HG02938 (cell line): ENCODE data around the gene CEP128.

ENCODE experiments used
- ATAC-seq: cut with Tn5 transposase; IDR thresholded peaks from one replicate; pipeline ENCODE4 v1.9.1; 2021; ENCODE audit warnings: mild to moderate bottlenecking, moderate library complexity; ENCODE audit not compliant: unreplicated experiment

The CEP128 gene

DNA sequence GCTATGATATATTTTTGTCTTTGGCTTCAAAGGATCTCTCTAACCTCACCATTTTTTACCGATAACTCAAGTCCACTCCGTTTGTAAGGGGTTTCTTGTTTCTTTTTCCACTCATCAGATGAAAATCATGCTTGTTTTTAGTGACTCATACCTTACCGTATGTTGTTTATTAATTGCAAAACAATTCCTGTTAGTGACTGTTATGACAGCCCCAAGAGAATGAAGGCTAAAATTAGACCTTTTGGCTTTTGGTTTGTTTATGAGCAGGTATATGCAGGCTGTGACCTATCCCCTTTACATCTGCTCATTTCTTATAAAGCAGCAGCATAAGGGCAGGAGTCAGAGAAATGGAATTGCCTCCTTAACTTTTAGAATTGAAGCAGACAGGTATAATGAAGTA is 319.8 kb downstream of the CEP128 start:
- ATAC-seq = peak; percentile 89

DNA sequence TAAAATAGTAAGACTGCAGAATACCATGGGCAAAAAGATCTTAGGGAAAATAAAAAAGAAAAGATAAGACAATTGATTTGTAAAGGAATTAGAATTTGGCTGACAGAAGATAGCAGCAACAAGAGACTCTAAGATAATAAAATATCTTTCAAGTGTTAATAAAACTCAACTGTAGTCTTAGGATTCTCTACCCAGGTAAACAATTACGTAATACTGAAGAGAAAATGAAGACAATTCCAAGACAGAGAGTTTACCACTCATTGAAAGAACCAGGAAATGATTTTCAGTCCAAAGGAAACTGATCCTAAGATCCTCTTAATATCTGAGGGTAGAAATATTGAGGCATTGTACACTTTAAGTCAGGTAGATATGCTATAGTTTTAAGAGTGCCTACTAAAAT is 321.1 kb downstream of the CEP128 start:
- ATAC-seq = no peak

DNA sequence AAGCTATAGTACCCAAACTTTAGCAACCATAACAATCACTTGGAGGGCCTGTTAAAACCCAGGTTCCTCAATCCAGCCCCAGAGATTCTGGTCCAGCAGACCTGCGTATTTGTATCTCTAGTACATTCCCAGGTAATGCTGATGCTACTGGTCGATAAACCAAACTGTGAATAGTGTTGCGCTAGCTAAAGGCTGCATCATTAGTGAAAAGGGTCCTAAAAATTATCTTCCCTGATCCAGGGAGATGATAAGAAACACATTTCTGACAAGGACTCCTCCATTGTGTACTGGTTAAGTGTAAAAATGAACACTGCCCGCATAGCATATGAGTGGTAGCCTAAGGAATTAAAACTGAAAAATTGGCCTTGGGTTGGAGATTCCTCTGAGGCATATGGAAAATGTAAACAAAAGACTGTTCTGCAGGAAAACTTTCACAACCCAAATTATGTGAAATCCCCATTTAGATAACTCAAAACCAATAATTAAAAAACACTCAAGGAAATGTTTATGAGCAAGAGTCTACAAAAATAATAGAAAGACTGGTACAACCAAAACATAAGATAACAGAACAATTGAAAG is 322.7 kb downstream of the CEP128 start:
- no peak for ATAC-seq

- ATAC-seq = peak; percentile 89
Measured at GRCh38 chr14:80615831-80616230, 325.7 kb downstream of the CEP128 start.

DNA sequence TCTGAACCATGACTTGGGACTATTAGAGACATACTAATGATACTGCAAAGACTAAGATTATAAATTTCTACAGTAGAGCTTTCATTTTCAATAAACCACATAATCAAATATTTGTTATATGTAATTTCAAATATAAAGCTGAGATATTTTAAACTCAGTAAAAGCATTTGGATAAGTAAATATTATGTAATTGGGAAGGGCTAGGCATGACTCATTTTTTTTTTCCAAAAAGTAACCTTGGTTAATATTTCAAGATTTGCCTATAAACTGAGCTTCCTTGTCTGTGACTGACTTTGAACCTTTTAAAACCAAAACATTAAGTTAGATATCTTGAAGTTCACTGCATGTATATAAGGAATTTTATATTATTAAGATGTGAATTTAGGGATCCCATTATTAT is 332.5 kb downstream of the CEP128 start:
- ATAC-seq = no peak

DNA sequence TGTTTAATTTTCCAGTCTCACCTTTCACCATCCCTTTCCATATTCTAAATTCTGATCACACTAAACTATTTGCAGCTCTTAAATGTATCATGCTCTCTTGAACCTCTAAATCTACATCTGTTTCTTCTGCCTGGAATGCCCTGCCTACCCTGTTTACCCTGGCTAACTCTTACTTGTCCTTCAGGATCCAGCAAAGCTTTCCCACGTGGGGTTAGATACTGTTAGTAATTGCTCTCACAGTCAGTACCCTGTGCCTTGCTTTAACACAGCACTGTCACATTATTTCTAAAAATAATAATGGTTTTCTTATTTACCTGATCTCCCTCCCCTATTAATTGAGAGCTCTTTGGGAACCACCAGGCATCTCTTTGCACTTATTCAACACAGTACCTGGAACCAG is 333.0 kb downstream of the CEP128 start:
- no peak for ATAC-seq

DNA sequence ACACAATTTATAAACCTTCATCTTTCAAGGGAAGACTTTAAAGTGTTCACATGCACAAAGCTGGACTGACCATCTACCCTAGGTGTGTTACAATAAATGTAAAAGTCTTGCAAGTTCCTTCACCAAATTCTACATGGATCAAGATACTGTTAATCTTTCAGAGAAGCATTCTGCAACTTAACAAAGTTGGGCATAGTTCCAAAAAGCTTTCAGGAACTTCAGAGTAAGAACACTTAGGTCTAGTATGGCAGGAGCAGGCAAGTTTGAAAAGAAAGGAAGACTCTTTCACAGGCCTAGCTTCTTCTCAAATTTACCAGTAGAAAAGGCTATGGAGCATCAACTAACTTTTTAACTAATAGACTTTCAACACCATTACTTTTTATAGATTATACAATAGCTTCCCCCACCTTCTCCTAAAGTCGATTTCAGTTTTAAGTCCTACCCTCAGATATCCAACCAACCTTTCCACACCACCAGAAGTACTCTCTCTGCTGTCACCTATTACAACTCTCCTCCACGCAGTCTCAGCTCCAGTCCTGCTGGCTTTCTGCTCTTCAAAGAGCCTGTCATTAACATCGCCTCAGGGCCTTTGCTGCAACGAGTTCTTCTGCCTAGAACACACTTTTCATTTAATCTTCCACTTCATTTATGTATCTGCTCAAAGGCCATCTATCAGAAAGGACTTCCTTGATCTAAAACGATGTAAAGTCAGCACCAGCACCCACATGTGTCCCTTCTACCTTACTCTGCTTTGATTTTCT is 333.9 kb downstream of the CEP128 start:
- ATAC-seq = no peak

DNA sequence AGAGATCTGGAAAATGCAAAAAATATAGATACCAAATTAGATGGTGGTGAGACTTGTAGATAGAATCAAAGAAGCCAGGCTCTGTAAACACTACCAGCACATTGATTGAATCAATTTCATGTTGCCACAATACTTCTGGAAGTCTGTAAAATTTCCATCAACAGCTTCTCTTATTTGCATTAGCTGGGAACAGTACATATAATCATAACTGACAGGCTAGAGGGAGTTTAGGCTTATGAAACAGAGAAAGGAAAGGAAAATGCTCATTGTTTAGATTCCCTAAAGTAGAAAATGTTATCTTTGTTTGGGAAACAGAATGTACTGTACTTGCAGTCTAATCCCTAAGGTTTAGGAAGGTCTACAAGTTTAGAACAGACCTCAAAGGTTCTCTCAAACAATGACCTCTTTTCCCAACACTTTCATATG is 335.2 kb downstream of the CEP128 start:
- no peak for ATAC-seq

DNA sequence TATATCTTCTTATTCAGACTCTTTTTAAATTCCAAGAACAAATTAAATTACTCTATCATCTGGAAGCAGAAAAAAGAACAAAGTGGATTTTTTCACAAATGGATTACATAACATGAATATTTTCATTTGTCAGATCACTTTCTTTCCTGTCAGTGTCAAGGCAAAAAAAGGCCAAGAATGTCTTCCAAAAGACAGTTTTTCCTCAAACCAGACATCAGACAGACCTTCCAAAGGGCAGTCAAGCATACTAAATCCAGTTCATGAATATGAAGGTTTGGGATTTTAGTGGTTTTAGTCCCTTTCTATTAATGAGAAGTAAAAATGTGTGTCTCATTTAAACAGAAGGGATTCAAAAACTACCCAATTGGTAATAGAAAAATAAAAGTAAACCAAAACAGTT is 336.0 kb downstream of the CEP128 start:
- no peak for ATAC-seq

DNA sequence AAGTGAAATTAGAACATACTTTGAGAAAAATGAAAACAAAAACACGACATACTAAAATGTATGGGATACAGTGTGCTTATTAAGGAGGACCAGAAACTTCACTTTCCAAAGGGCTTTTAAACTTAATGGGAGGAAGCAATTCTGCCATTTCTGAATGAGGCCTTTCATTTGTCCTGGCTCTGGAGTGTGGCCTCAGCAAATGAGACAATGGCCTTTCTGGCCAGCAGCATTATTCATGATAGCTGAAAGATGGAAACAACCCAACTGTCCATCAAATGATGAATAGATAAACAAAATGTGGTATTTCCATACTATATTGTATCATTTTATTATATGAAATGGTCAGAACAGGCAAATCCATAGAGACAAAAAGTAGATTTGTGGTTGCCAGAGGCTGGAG is 338.6 kb downstream of the CEP128 start:
- no peak for ATAC-seq

GRCh38 chr14:80587096-80587724 is 354.3 kb downstream of the CEP128 start:
- ATAC-seq = peak; percentile 94

- no peak for ATAC-seq
Measured at GRCh38 chr14:80586131-80586530, 355.4 kb downstream of the CEP128 start.

DNA sequence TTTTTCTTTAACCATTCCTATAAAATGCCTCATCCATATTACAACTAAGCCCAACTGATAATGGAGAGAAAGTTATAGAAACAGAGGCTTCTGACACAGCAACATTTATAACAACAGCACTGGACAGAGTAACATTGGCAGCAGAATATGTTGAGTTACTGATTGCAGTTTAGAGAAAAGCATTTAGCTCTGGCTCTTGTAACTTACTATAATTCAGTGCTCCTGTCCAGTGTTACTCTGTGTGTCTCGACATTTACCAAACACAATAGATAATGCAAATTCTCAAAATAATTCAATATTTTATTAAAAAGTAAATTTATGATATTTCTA is 356.1 kb downstream of the CEP128 start:
- no peak for ATAC-seq

DNA sequence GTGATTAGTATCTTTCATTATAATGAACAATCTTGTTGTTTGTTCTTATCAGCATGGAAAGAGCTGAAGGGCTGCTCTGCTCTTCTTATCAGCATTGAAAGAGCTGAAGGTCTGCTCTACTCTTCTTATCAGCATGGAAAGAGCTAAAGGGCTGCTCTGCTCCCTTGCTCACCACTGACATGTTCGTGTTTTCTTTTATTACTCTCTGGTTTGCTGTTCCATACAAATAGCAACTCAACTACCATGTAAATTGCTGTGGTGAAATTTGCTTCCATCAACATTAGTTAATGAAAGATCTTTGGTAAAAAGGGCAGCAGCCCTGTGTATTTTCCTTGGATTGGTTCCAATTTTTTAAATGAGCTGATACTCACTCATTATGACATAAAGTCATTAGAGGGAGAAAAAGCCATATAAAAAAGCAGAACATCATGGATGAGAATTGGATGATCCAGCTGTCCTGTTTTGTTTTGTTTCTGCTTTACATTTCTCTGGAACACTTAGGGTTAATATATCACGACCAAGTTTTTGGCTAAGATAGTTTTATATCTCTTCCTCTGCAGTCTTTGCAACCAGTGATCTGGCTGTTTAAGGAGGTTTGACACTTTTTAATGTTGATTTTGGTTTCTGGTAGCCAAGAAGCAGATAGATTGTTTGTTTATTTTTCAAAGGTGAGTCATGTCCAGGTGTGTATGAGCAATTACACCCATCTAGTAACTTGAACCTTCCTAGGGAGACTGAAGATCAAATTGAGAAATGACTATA is 356.6 kb downstream of the CEP128 start:
- ATAC-seq = no peak

GRCh38 chr14:80577599-80577998 is 363.9 kb downstream of the CEP128 start:
- ATAC-seq = no peak

GRCh38 chr14:80576401-80576800 is 365.1 kb downstream of the CEP128 start:
- ATAC-seq = no peak

- no peak for ATAC-seq
Measured at GRCh38 chr14:80575763-80576162, 365.8 kb downstream of the CEP128 start.

DNA sequence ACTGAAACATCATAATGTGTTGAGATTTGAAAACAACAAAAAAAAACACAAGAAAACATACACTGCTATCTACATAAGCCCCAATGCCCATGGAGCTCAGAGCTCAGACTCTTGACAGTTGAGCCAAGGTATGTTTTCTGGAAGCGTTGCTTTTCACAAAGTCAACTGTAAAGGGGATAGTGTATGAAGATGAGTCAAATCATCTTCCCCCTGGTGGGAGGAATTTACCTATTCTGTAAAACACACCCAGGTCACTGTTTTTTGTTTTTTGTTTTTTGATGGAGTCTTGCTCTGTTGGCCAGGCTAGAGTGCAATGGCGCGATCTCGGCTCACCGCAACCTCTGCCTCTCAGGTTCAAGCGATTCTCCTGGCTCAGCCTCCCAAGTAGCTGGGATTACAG is 368.9 kb downstream of the CEP128 start:
- no peak for ATAC-seq

DNA sequence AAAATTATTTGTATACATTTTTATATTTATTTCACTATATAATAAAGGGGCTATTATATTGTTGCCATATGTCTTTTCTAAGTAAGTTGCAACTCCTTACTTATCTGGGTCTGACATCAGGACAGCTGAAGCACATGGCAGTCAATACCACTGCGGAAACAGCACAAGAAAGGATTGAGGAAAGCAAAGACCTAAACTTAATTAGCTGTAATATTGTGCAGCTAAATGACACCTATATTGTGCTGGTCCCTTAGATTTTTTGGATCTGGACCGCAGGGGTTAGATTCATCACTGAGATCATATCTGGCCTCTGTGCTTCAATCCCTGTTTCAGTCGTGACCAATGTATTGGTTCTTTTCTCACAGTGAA is 370.6 kb downstream of the CEP128 start:
- no peak for ATAC-seq

GRCh38 chr14:80567905-80568536 is 373.5 kb downstream of the CEP128 start:
- no peak for ATAC-seq

GRCh38 chr14:80565001-80565400 is 376.5 kb downstream of the CEP128 start:
- ATAC-seq = no peak
